Fibroblast of the aortic adventitia (primary cell): ENCODE measurements around the gene CCDC9B. TPM values are rescaled to one million over a fixed set of nuclear protein-coding genes. Genes with fewer than 3 reads are reported as not detected.

Source experiments
- DNase-seq: peaks from one replicate; pipeline ENCODE4 v3.0.0-alpha.2; 2010; ENCODE audit warnings: low read depth
- H3K4me3 ChIP-seq: 2 replicates; pipeline ENCODE4 v1.5.1; 2011; ENCODE audit warnings: low read depth, mild to moderate bottlenecking, control low read depth, low read length, moderate library complexity
- total RNA-seq: library from RNA; depleted of rRNA; stranded (reverse); fragments of >200 nt; gene quantifications from 2 replicates; pipeline ENCODE4 v1.2.3, GENCODE V29; 2012; ENCODE audit warnings: low replicate concordance
- TF ChIP-seq, protein P1 (sequence below): IDR thresholded peaks from 2 replicates; pipeline ENCODE4 v1.5.1; 2011; ENCODE audit warnings: mild to moderate bottlenecking, low read length, control low read depth, inconsistent platforms; ENCODE audit not compliant: insufficient read depth

Gene CCDC9B
- total RNA-seq, 1 donor, result 16.2 TPM

GRCh38 chr15:40365016-40365415 is 24.3 kb upstream of the CCDC9B start:
- TF ChIP-seq, protein P1, sequence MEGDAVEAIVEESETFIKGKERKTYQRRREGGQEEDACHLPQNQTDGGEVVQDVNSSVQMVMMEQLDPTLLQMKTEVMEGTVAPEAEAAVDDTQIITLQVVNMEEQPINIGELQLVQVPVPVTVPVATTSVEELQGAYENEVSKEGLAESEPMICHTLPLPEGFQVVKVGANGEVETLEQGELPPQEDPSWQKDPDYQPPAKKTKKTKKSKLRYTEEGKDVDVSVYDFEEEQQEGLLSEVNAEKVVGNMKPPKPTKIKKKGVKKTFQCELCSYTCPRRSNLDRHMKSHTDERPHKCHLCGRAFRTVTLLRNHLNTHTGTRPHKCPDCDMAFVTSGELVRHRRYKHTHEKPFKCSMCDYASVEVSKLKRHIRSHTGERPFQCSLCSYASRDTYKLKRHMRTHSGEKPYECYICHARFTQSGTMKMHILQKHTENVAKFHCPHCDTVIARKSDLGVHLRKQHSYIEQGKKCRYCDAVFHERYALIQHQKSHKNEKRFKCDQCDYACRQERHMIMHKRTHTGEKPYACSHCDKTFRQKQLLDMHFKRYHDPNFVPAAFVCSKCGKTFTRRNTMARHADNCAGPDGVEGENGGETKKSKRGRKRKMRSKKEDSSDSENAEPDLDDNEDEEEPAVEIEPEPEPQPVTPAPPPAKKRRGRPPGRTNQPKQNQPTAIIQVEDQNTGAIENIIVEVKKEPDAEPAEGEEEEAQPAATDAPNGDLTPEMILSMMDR, result no peak
- no peak for DNase-seq

DNA sequence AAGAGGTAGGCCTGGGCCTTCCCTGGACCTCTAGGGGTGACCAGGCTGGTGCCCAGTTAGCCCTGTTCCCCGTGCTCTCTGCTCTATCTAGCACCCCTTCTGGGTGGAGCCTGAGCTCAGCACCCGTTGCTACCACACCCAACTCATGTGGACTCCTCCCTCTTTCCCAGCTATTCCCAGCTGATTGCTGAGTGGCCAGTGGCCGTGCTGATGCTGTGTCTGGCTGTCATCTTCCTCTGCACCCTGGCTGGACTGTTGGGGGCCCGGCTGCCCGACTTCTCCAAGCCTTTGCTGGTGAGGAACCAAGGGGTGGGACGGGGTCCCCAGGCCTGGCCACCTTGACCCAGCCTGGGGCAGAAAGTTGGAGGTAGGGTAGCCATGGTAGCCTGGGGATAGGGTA is 23.5 kb upstream of the CCDC9B start:
- no peak for DNase-seq
- TF ChIP-seq, protein P1, result no peak
- no peak overlapping the region for H3K4me3 ChIP-seq

More at GRCh38 chr15:40365016-40365415, 24.3 kb upstream of the CCDC9B start:
- no peak overlapping the region for H3K4me3 ChIP-seq

DNA sequence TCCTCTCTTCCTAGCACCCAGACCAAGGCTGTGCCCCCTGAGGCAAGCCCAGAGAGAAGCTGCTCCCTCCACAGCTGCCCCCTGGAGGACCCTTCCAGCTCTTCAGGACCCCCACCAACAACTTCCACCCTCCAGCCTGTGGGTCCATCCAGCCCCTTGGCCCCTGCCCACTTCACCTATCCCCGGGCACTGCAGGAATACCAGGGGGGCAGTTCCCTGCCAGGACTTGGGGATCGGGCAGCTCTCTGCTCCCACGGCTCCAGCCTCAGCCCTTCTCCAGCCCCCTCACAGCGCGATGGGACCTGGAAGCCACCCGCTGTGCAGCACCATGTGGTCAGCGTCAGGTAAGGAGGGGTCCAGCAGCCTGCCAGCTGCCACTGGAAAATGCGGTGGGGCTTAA is 22.9 kb upstream of the CCDC9B start:
- no peak for DNase-seq
- TF ChIP-seq, protein P1, result no peak

DNA sequence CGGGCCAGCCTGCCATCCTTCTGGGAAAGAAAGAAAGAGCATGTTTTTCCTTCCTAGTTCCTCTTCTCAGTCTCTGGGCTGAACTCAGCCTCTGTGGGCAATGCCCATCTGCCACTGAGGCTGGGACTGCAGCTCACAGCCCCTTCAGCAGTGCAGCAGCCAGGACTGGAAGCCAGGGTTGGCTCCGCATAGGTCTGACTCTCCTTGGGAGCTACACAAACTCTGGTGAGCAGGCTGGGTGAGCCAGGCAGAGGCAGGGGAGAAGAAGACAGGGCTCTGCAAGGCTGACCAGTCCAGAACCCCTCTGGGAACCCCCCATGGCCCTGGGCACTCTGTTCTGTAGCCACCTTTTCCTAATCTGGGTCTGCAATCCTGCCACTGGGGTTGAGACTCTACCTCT is 20.9 kb upstream of the CCDC9B start:
- no peak overlapping the region for H3K4me3 ChIP-seq
- TF ChIP-seq, protein P1, result no peak
- DNase-seq, result no peak

More for the DNA sequence above, 22.9 kb upstream of the CCDC9B start:
- no peak overlapping the region for H3K4me3 ChIP-seq

- DNase-seq, result no peak
- no peak overlapping the region for H3K4me3 ChIP-seq
- TF ChIP-seq, protein P1, result no peak
Measured at GRCh38 chr15:40360015-40360414, 19.3 kb upstream of the CCDC9B start.

- TF ChIP-seq, protein P1, result no peak
- H3K4me3 ChIP-seq, result peak overlapping the region; percentile 60
- DNase-seq, result no peak
Measured at GRCh38 chr15:40358471-40359353, 18.0 kb upstream of the CCDC9B start.
